ENCODE measurements around the gene FAM171A1. TPM values are rescaled to one million over a fixed set of nuclear protein-coding genes. Genes with fewer than 3 reads are reported as not detected.
A peak's percentile ranks its signal among the peaks of the same experiment; 100 is the strongest.

FAM171A1 gene
- total and polyA plus RNA-seq, 4 donors = 28.7 to 74.9 (median 56.4) TPM

DNA sequence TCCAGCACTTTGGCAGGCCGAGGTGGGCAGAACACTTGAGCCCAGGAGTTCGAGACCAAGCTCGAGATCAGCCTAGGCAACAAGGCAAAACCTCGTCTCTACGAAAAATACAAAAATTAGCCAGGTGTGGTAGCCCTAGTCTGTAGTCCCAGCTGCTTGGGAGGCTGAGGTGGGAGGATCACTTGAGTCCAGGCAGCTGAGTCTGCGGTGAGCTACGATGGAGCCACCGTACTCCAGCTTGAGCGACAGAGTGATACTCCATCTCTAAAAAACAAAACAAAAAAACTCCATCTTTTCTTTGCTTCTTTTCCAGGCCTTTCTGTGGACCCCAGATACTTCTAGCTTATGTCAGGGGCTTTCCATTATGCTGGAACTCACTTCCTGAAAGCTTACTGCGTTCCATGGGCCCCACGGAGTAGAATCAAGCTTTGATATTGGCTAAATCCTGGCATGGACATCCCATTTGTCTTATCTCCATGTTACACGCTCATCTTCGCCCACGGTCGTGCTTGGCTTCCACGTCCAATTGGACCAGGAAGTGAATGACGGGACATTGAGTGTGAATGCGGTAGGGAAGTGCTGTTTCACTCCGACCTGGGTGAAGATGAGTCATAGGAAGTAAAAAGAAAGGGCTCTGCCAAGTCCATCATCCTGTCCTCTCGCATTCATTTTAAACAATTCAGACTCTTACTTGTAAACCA is 45.7 kb downstream of the FAM171A1 start:
- 88% methylated on average over 18 of the region's 20 CpGs for WGBS (ENCODE audit: insufficient coverage)
- Histone ChIP-seq H3K9me3 (ENCODE audit: control insufficient read depth, insufficient read depth, low read length) (no peaks in the 10 kb centered on the region), H3K27me3 (ENCODE audit: control insufficient read depth, insufficient read depth, low read length) (no peaks in the 10 kb centered on the region), H3K4me3 (ENCODE audit: low read depth, low read length) (no peak overlapping the region), H3K27ac (ENCODE audit: low read depth, low read length) (no peak overlapping the region), H3K4me1 (ENCODE audit: control insufficient read depth, insufficient read depth, low read length) (peaks cover 7% of the 10 kb centered on the region), H3K36me3 (ENCODE audit: control insufficient read depth, insufficient read depth, low read length) (no peaks in the 10 kb centered on the region)
- DNase-seq (ENCODE audit: low read depth in 4 of 6, low spot score in 6 of 6) = no peak

- no peak overlapping the region for H3K4me3 ChIP-seq (ENCODE audit: low read depth, low read length)
- DNase-seq (ENCODE audit: low read depth in 4 of 6, low spot score in 6 of 6) = no peak
- no peaks in the 10 kb centered on the region for H3K36me3 ChIP-seq (ENCODE audit: control insufficient read depth, insufficient read depth, low read length)
- peaks cover 7% of the 10 kb centered on the region for H3K4me1 ChIP-seq (ENCODE audit: control insufficient read depth, insufficient read depth, low read length)
- no peak overlapping the region for H3K27ac ChIP-seq (ENCODE audit: low read depth, low read length)
- WGBS (ENCODE audit: insufficient coverage) = 83% methylated on average over 1 of the region's 6 CpGs
- no peaks in the 10 kb centered on the region for H3K9me3 ChIP-seq (ENCODE audit: control insufficient read depth, insufficient read depth, low read length)
- H3K27me3 ChIP-seq (ENCODE audit: control insufficient read depth, insufficient read depth, low read length) = no peaks in the 10 kb centered on the region
Observed at GRCh38 chr10:15324611-15325010, 46.5 kb downstream of the FAM171A1 start.

- no peak for DNase-seq (ENCODE audit: low read depth in 4 of 6, low spot score in 6 of 6)
- Histone ChIP-seq H3K36me3 (ENCODE audit: control insufficient read depth, insufficient read depth, low read length) (no peaks in the 10 kb centered on the region), H3K4me3 (ENCODE audit: low read depth, low read length) (no peak overlapping the region), H3K27me3 (ENCODE audit: control insufficient read depth, insufficient read depth, low read length) (no peaks in the 10 kb centered on the region), H3K9me3 (ENCODE audit: control insufficient read depth, insufficient read depth, low read length) (no peaks in the 10 kb centered on the region), H3K27ac (ENCODE audit: low read depth, low read length) (no peak overlapping the region), H3K4me1 (ENCODE audit: control insufficient read depth, insufficient read depth, low read length) (peaks cover 7% of the 10 kb centered on the region)
- 96% methylated on average over 5 of the region's 8 CpGs for WGBS (ENCODE audit: insufficient coverage)
Observed at GRCh38 chr10:15324113-15324512, 47.0 kb downstream of the FAM171A1 start.

DNA sequence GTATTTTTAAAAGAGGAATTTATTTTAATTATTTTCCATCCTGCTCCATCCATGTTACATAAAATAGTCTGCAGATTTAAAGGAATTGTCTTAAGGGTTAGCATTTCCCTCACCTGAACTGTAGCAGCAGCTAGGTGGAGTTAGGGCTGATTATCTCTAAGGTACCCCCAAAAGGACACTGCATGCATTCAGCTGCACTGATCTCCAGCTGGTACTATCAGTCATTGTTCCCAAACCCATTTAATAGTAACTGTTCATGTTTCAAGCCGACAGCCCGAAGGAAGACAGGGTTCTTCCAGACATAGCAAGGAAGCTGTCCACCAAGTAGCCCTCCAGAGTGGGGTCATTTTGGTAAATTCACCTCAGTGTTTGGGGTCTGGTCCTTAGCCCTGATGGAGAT is 48.7 kb downstream of the FAM171A1 start:
- peak in 1 of 6 donors; percentile 35 for DNase-seq (ENCODE audit: low read depth in 4 of 6, low spot score in 6 of 6)
- no peak overlapping the region for H3K4me3 ChIP-seq (ENCODE audit: low read depth, low read length)
- no peak overlapping the region for H3K27ac ChIP-seq (ENCODE audit: low read depth, low read length)
- H3K9me3 ChIP-seq (ENCODE audit: control insufficient read depth, insufficient read depth, low read length) = no peaks in the 10 kb centered on the region
- 40% methylated on average over 2 of the region's 2 CpGs for WGBS (ENCODE audit: insufficient coverage)
- H3K4me1 ChIP-seq (ENCODE audit: control insufficient read depth, insufficient read depth, low read length) = peaks cover 7% of the 10 kb centered on the region
- H3K36me3 ChIP-seq (ENCODE audit: control insufficient read depth, insufficient read depth, low read length) = no peaks in the 10 kb centered on the region
- no peaks in the 10 kb centered on the region for H3K27me3 ChIP-seq (ENCODE audit: control insufficient read depth, insufficient read depth, low read length)

DNA sequence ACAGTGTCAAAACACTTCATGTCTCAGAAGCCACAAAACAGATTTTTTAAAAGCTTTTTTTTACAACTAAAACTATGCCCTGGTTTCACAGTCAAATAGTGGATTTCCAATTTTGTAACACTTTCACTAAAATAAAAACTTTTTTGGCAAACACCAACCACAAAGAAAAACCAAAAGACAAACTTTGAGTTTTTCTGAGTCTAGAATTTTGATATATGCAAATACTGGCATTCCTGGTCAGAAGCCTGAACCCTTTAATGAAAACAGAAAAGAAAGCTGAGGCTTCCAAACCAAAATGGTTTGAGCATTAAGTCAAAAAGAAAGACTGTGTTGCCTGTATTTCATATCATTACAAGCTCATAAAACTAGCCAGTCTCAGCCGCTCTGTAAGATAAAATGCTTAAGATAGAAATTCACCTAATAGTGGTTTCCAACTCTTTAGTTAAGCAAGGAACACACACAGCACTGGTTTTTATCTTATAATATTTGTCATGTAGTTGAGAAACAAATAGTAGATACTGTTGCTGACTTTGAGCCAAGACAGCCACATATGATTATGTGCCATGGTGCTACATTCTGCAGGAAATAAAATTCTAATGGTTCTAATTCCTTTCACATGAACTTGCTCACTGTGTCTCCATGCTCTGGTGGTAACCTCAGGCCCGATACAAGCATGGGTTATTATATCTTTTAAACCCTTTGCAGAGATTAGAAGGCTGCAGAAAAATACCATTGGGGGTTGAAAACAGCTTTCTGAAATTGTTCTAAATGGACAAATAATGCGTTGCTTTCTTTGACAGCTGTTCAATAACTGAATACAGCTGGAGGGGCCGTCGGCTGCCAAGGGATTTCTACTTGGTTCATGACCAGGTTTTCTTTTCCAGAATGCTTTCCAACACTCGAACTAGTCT is 49.4 kb downstream of the FAM171A1 start:
- DNase-seq (ENCODE audit: low read depth in 4 of 6, low spot score in 6 of 6) = peak in 2 of 6 donors; percentile 61 to 86
- Histone ChIP-seq H3K9me3 (ENCODE audit: control insufficient read depth, insufficient read depth, low read length) (no peaks in the 10 kb centered on the region), H3K27ac (ENCODE audit: low read depth, low read length) (peak overlapping the region; percentile 15), H3K4me1 (ENCODE audit: control insufficient read depth, insufficient read depth, low read length) (peaks cover 7% of the 10 kb centered on the region), H3K4me3 (ENCODE audit: low read depth, low read length) (no peak overlapping the region), H3K27me3 (ENCODE audit: control insufficient read depth, insufficient read depth, low read length) (no peaks in the 10 kb centered on the region), H3K36me3 (ENCODE audit: control insufficient read depth, insufficient read depth, low read length) (no peaks in the 10 kb centered on the region)
- 40% methylated on average over 4 of the region's 6 CpGs for WGBS (ENCODE audit: insufficient coverage)

DNA sequence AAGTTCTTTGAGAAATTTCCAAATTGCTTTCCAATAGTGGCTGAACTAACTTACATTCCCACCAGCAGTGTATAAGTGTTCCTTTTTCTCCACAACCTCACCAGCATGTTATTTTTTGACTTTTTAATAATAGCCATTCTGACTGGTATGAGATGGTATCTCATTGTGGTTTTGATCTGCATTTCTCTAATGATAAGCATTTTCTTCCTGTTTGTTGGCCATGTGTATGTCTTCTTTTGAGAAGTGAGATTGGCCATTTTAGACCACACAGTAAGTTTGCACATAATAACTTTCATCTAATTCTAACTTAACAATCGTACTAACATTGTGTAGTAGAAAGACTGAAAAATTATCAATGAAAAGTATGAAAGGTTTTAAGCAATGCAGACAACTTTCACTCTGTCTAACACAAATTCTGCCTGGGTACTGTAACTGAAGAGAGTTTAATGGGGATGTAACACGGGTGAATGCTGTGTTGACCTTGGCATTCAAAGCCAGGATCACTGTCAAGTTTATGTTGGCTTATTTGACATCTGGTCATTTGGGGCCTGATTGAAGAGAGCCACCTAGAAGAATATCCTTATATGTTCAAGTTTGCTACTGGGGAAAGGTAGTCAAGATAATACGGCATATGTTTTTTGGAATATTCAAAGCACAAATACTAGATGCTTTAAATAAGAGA is 50.4 kb downstream of the FAM171A1 start:
- no peaks in the 10 kb centered on the region for H3K9me3 ChIP-seq (ENCODE audit: control insufficient read depth, insufficient read depth, low read length)
- no peak overlapping the region for H3K27ac ChIP-seq (ENCODE audit: low read depth, low read length)
- DNase-seq (ENCODE audit: low read depth in 4 of 6, low spot score in 6 of 6) = no peak
- no peaks in the 10 kb centered on the region for H3K36me3 ChIP-seq (ENCODE audit: control insufficient read depth, insufficient read depth, low read length)
- H3K4me1 ChIP-seq (ENCODE audit: control insufficient read depth, insufficient read depth, low read length) = peaks cover 10% of the 10 kb centered on the region
- no peaks in the 10 kb centered on the region for H3K27me3 ChIP-seq (ENCODE audit: control insufficient read depth, insufficient read depth, low read length)
- WGBS (ENCODE audit: insufficient coverage) = 80% methylated on average over 1 of the region's 3 CpGs
- no peak overlapping the region for H3K4me3 ChIP-seq (ENCODE audit: low read depth, low read length)

DNA sequence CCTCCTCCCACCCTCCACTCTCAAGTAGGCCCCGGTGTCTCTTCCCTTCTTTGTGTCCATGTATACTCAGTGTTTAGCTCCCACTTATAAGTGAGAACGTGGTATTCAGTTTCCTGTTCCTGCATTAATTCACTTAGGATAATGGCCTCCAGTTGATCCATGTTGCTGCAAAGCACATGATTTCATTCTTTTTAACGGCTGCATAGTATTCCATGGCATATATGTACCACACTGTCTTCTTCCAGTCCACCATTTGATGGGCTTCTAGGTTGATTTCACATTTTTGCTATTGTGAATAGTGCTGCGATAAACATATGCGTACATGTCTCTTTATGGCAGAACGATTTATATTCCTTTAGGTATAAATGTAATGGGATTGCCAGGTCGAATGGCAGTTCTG is 51.0 kb downstream of the FAM171A1 start:
- WGBS (ENCODE audit: insufficient coverage) = 100% methylated on average over 1 of the region's 7 CpGs
- no peaks in the 10 kb centered on the region for H3K27me3 ChIP-seq (ENCODE audit: control insufficient read depth, insufficient read depth, low read length)
- DNase-seq (ENCODE audit: low read depth in 4 of 6, low spot score in 6 of 6) = no peak
- no peak overlapping the region for H3K4me3 ChIP-seq (ENCODE audit: low read depth, low read length)
- H3K4me1 ChIP-seq (ENCODE audit: control insufficient read depth, insufficient read depth, low read length) = peaks cover 10% of the 10 kb centered on the region
- H3K27ac ChIP-seq (ENCODE audit: low read depth, low read length) = no peak overlapping the region
- H3K9me3 ChIP-seq (ENCODE audit: control insufficient read depth, insufficient read depth, low read length) = no peaks in the 10 kb centered on the region
- H3K36me3 ChIP-seq (ENCODE audit: control insufficient read depth, insufficient read depth, low read length) = no peaks in the 10 kb centered on the region

DNA sequence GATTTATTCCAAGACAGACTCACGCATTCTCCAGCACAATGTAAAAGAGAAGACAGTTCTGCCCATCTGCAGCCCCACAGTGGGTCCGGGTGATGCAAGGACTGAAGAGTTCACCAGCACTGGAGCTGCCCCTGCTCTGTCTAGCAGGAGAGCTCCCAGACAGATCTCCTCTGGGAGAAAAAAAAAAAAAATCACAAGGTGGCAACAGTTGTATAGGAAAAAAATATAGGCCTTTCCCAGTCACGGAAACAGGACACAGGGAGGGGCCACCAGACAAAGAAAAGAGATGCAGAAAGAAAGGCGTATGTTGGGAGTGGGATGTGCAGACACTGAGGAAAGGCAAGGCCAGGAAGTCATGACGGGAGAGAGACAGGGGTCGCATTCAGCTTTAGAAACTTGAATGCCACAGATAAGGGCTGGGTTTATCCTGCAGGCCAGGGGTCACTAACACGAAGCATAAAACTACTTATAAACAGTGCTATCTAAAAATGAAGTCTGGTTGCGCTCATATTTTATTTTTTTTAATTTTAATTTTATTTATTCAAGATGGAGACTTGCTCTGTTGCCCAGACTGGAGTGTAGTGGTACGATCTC is 54.1 kb downstream of the FAM171A1 start:
- no peak overlapping the region for H3K27ac ChIP-seq (ENCODE audit: low read depth, low read length)

DNA sequence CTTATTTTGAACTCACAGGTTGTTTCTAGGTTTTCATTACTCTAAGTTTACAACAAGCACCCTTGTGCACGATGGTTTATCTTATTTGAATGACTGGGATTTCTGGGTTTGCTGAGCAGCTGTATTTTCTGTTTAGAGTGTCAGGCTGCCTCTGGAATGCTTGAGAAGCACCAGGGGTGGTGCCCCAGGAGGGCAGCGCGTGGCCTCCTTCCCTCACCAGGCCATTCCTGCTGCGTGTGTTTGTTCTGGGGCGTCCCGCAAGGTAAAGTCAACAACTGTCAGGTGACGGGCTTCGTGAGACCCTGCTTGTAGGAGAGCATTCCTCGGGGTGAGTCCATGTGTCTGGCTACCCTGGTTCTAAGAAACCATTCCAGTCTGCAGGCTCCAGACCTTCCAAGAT is 54.9 kb downstream of the FAM171A1 start:
- no peaks in the 10 kb centered on the region for H3K9me3 ChIP-seq (ENCODE audit: control insufficient read depth, insufficient read depth, low read length)
- H3K36me3 ChIP-seq (ENCODE audit: control insufficient read depth, insufficient read depth, low read length) = peaks cover 3% of the 10 kb centered on the region
- peak in 1 of 6 donors; percentile 45 for DNase-seq (ENCODE audit: low read depth in 4 of 6, low spot score in 6 of 6)
- H3K27ac ChIP-seq (ENCODE audit: low read depth, low read length) = no peak overlapping the region
- peaks cover 26% of the 10 kb centered on the region for H3K4me1 ChIP-seq (ENCODE audit: control insufficient read depth, insufficient read depth, low read length)
- WGBS (ENCODE audit: insufficient coverage) = 55% methylated on average over 8 of the region's 9 CpGs
- H3K4me3 ChIP-seq (ENCODE audit: low read depth, low read length) = no peak overlapping the region
- no peaks in the 10 kb centered on the region for H3K27me3 ChIP-seq (ENCODE audit: control insufficient read depth, insufficient read depth, low read length)

More for the DNA sequence above, 54.1 kb downstream of the FAM171A1 start:
- no peaks in the 10 kb centered on the region for H3K9me3 ChIP-seq (ENCODE audit: control insufficient read depth, insufficient read depth, low read length)
- H3K4me1 ChIP-seq (ENCODE audit: control insufficient read depth, insufficient read depth, low read length) = peaks cover 24% of the 10 kb centered on the region
- 65% methylated on average over 5 of the region's 9 CpGs for WGBS (ENCODE audit: insufficient coverage)
- H3K36me3 ChIP-seq (ENCODE audit: control insufficient read depth, insufficient read depth, low read length) = peaks cover 3% of the 10 kb centered on the region
- DNase-seq (ENCODE audit: low read depth in 4 of 6, low spot score in 6 of 6) = no peak
- H3K4me3 ChIP-seq (ENCODE audit: low read depth, low read length) = no peak overlapping the region
- no peaks in the 10 kb centered on the region for H3K27me3 ChIP-seq (ENCODE audit: control insufficient read depth, insufficient read depth, low read length)

All from spinal cord (tissue), 10 donors.